Adrenal gland (tissue), 12 donors: ENCODE results near the gene FRMD1. TPM values are rescaled to one million over a fixed set of nuclear protein-coding genes. Genes with fewer than 3 reads are reported as not detected.

ENCODE experiments used
- DNase-seq, 7 donors: peaks; one replicate each; pipeline ENCODE4 v3.0.0-alpha.2; 2019 to 2020
- H3K27ac ChIP-seq, 5 donors: fragments of 200-600 bp; sonication (generic) in 4 of 5; 1 replicate in 3 of 5; 2 replicates in 2 of 5; pipeline versions ENCODE4 v1.5.1 to v1.8.0; 2016 to 2020; ENCODE audit warnings: mild to moderate bottlenecking in 1 of 5
- H3K27me3 ChIP-seq: fragments of 200-600 bp; 2 replicates; pipeline ENCODE4 v1.8.0; 2021
- H3K36me3 ChIP-seq, 2 donors: fragments of 200-600 bp; replicated peaks in 1 of 2; 1 replicate in 1 of 2; 2 replicates in 1 of 2; pipeline versions ENCODE4 v1.5.1 to v1.8.0; 2018 to 2022
- H3K4me1 ChIP-seq, 2 donors: fragments of 200-600 bp; replicated peaks in 1 of 2; 1 replicate in 1 of 2; 2 replicates in 1 of 2; pipeline versions ENCODE4 v1.5.1 to v1.8.0; 2018 to 2021
- H3K4me3 ChIP-seq, 4 donors: fragments of 200-600 bp; sonication (generic) in 3 of 4; one replicate each; pipeline ENCODE4 v1.5.1; 2016 to 2018
- H3K9me3 ChIP-seq, 3 donors: fragments of 200-600 bp; sonication (generic) in 1 of 3; replicated peaks in 1 of 3; 1 replicate in 2 of 3; 2 replicates in 1 of 3; pipeline versions ENCODE4 v1.5.1 to v1.8.0; 2016 to 2021
- CTCF ChIP-seq, 6 experiments: fragments of 450-650 bp in 4 of 6; fragments of 200-600 bp in 2 of 6; sonication (generic) in 1 of 6; IDR thresholded peaks; 1 replicate in 5 of 6; 2 replicates in 1 of 6; pipeline versions ENCODE4 v1.5.1 to v1.8.0; 2016 to 2021; ENCODE audit warnings: antibody characterized with exemption in 6 of 6, mild to moderate bottlenecking in 2 of 6, moderate library complexity in 1 of 6
- POLR2A ChIP-seq, 2 donors: fragments of 450-650 bp; IDR thresholded peaks; one replicate each; pipeline ENCODE4 v1.6.1; 2017; ENCODE audit warnings: antibody characterized with exemption in 2 of 2, mild to moderate bottlenecking in 2 of 2, moderate library complexity in 1 of 2
- WGBS, 4 donors: extraction: QIAGEN DNeasy Blood & Tissue Kit in 2 of 4; methylation state at CpG; one replicate each; pipeline versions ENCODE4 v1.1.5 to v1.1.7; 2013 to 2017; 5-methylcytosine and 5-hydroxymethylcytosine counted together
- intact Hi-C, 2 donors: fragments of 100-400 bp; cut with DNase I; formaldehyde crosslinking; loops; one replicate each; pipeline versions ENCODE4 v1.14.1 to v1.15.0; 2022 to 2023
- polyA plus RNA-seq, 3 donors: library from polyadenylated mRNA; stranded (reverse); fragments of 200-250 nt in 2 of 3; fragments of 350-450 nt in 1 of 3; fragmentation: Illumina TruSeq in 1 of 3; extraction: RNeasy Lipid Tissue Mini Kit (QIAGEN cat#74804) in 1 of 3; gene quantifications; one replicate each; pipeline ENCODE4 v1.2.3, GENCODE V29; 2013 to 2014
- total RNA-seq, 9 donors: library from RNA; depleted of rRNA in 4 of 9; stranded (reverse); fragments of >200 nt in 4 of 9; fragments of 120-200 nt in 1 of 9; fragmentation: NEBNext Ultra II Directional in 1 of 9; extraction: Animal tissue kit (Norgen Biotek cat#: 25700) in 1 of 9; gene quantifications; one replicate each; pipeline versions ENCODE4 v1.1.0 to v1.2.4, GENCODE V29; 2013 to 2023
- donor health status: healthy with polysubstance abuse.
- donor health status: Bipolar disorder and iron deficiency.
- donor health status: DM: yes; HTN: yes; CAD: no.
- donor health status: DM: no; HTN: no; CAD: no.
- donor health status: DM: no; HTN: no; CAD: no.
- donor health status: DM: yes; HTN: yes; CAD: no.

FRMD1 gene
- total and polyA plus RNA-seq, 12 donors: under 0.01 to 0.32 (median 0.14) TPM; not detected in 7

DNA sequence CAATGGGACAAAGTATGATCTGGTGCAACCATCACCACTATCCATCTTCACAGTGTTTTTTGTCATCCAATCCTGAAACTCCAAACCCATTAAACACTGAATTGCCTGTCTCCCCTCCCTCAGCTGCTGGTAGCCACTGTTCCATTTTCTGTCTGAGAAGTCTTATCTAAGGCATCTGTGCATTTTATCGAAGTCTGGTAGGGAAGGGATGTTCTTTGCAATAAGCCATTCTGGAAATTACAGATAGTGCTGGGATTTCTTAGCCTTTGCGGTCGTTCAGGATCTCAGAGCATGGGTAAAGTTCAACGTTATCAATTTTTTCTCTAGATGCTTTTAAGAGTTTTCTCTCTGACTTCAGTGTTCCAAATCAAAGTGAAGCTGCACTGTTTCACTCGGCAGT, 57.4 kb downstream of the FRMD1 start:
- no peak overlapping the region for H3K4me3 ChIP-seq
- no peak for TF ChIP-seq CTCF (IDR thresholded peaks at IDR 0.05)
- TF ChIP-seq POLR2A (IDR thresholded peaks at IDR 0.05): no peak
- no peak for DNase-seq
- no peak overlapping the region for H3K27ac ChIP-seq
- H3K36me3 ChIP-seq: no peaks in the 10 kb centered on the region
- H3K27me3 ChIP-seq: no peaks in the 10 kb centered on the region
- H3K9me3 ChIP-seq: no peaks in the 10 kb centered on the region
- intact Hi-C loops: no loop called here
- WGBS, 4 donors: 74 to 80% (median 78%) methylated on average over 5 of the region's 5 CpGs
- H3K4me1 ChIP-seq: no peaks in the 10 kb centered on the region

DNA sequence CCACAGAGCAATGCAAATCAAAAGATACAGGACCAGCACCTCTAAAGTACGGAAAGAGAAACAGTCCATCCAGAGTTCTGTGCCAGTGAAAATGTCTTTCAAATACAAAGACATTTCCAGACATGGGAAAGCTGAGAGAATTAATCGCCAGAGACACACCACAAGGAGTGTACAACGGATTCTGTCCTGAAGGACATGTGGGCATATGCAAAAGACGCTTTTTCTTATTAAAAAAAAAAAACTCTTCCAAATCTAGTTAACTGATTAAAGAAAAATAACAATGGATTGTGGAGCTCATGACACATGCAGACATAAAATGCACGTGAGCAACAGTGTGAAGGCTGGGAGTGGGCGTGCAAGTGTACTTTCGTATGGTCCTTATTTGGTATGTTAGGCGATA, 58.8 kb downstream of the FRMD1 start:
- 84 to 86% (median 85%) methylated on average over 8 of the region's 8 CpGs for WGBS, 4 donors
- H3K4me3 ChIP-seq: no peak overlapping the region
- no peaks in the 10 kb centered on the region for H3K9me3 ChIP-seq
- H3K4me1 ChIP-seq: no peaks in the 10 kb centered on the region
- no peak overlapping the region for H3K27ac ChIP-seq
- DNase-seq: peak in 1 of 7 donors; percentile 14
- no peaks in the 10 kb centered on the region for H3K36me3 ChIP-seq
- intact Hi-C loops: no loop called here
- TF ChIP-seq CTCF (IDR thresholded peaks at IDR 0.05) (no peak), POLR2A (IDR thresholded peaks at IDR 0.05) (no peak)
- no peaks in the 10 kb centered on the region for H3K27me3 ChIP-seq

GRCh38 chr6:168018664-168019063, 60.3 kb downstream of the FRMD1 start:
- peak in 1 of 7 donors; percentile 11 for DNase-seq
- TF ChIP-seq POLR2A (IDR thresholded peaks at IDR 0.05) (no peak), CTCF (IDR thresholded peaks at IDR 0.05) (no peak)

GRCh38 chr6:168017629-168018028, 61.4 kb downstream of the FRMD1 start:
- intact Hi-C loops: no loop called here
- H3K27ac ChIP-seq: no peak overlapping the region
- no peaks in the 10 kb centered on the region for H3K9me3 ChIP-seq
- no peaks in the 10 kb centered on the region for H3K36me3 ChIP-seq
- no peak for TF ChIP-seq POLR2A (IDR thresholded peaks at IDR 0.05)
- no peak for TF ChIP-seq CTCF (IDR thresholded peaks at IDR 0.05)
- H3K4me1 ChIP-seq: peaks cover 0 to 5% of the 10 kb centered on the region in 2 donors
- no peak overlapping the region for H3K4me3 ChIP-seq
- H3K27me3 ChIP-seq: no peaks in the 10 kb centered on the region
- WGBS, 4 donors: 56 to 67% (median 59%) methylated on average over 11 of the region's 11 CpGs
- DNase-seq: peak in 1 of 7 donors; percentile 24

More at GRCh38 chr6:168018664-168019063, 60.3 kb downstream of the FRMD1 start:
- intact Hi-C loops: no loop called here
- H3K4me3 ChIP-seq: no peak overlapping the region
- WGBS, 4 donors: 78 to 87% (median 84%) methylated on average over 7 to 15 of the region's 15 CpGs
- H3K36me3 ChIP-seq: no peaks in the 10 kb centered on the region
- no peaks in the 10 kb centered on the region for H3K9me3 ChIP-seq
- H3K4me1 ChIP-seq: peaks cover 0 to 5% of the 10 kb centered on the region in 2 donors
- no peak overlapping the region for H3K27ac ChIP-seq
- no peaks in the 10 kb centered on the region for H3K27me3 ChIP-seq
